ENCODE measurements around the gene ARID3A.
"Not testable (repeated sequence)": the region's sequence is repeated elsewhere in the genome, so short reads cannot be mapped to it uniquely, and the experiment has no call there.

The ARID3A gene

GRCh38 chr19:925526-926322 is at the start of gene ARID3A:
Gene ARID3A, plus strand, starts transcription at chr19:926035. Its CDS starts 3,494 bp downstream, at chr19:929529.
- Histone ChIP-seq H3K9ac (ENCODE audit: low read depth, low read length) (peak within 1 kb of the TSS; percentile 97), H3K4me1 (ENCODE audit: insufficient read depth, low read length) (peaks cover 3% of the 10 kb centered on the region; the same call in 1 of the 2 replicates), H3K9me3 (ENCODE audit: control insufficient read depth, insufficient read depth, low read length) (no peaks in the 10 kb centered on the region), H3K36me3 (ENCODE audit: insufficient read depth, low read length) (no peaks in the 10 kb centered on the region)

- Histone ChIP-seq H3K4me1 (ENCODE audit: insufficient read depth, low read length) (no peaks in the 10 kb centered on the region; the same call in 1 of the 2 replicates), H3K36me3 (ENCODE audit: insufficient read depth, low read length) (no peaks in the 10 kb centered on the region), H3K9me3 (ENCODE audit: control insufficient read depth, insufficient read depth, low read length) (no peaks in the 10 kb centered on the region), H3K9ac (ENCODE audit: low read depth, low read length) (no peak overlapping the region)
Observed at GRCh38 chr19:876089-876488, 49.7 kb upstream of the ARID3A start.

- Histone ChIP-seq H3K9me3 (ENCODE audit: control insufficient read depth, insufficient read depth, low read length) (no peaks in the 10 kb centered on the region), H3K36me3 (ENCODE audit: insufficient read depth, low read length) (no peaks in the 10 kb centered on the region), H3K4me1 (ENCODE audit: insufficient read depth, low read length) (no peaks in the 10 kb centered on the region; the same call in 1 of the 2 replicates), H3K9ac (ENCODE audit: low read depth, low read length) (no peak overlapping the region)
Observed at GRCh38 chr19:876780-877314, 49.0 kb upstream of the ARID3A start.

GRCh38 chr19:877992-878660 is 47.7 kb upstream of the ARID3A start:
- not testable (repeated sequence) for H3K9me3 ChIP-seq (ENCODE audit: control insufficient read depth, insufficient read depth, low read length); H3K9ac ChIP-seq (ENCODE audit: low read depth, low read length); H3K4me1 ChIP-seq (ENCODE audit: insufficient read depth, low read length); H3K36me3 ChIP-seq (ENCODE audit: insufficient read depth, low read length)

GRCh38 chr19:878751-879561 is 46.9 kb upstream of the ARID3A start:
- not testable (repeated sequence) for H3K9me3 ChIP-seq (ENCODE audit: control insufficient read depth, insufficient read depth, low read length); H3K4me1 ChIP-seq (ENCODE audit: insufficient read depth, low read length); H3K9ac ChIP-seq (ENCODE audit: low read depth, low read length); H3K36me3 ChIP-seq (ENCODE audit: insufficient read depth, low read length)

GRCh38 chr19:879711-880438 is 46.0 kb upstream of the ARID3A start:
- H3K9me3 ChIP-seq (ENCODE audit: control insufficient read depth, insufficient read depth, low read length) = no peaks in the 10 kb centered on the region
- no peaks in the 10 kb centered on the region for H3K36me3 ChIP-seq (ENCODE audit: insufficient read depth, low read length)
- H3K4me1 ChIP-seq (ENCODE audit: insufficient read depth, low read length) = no peaks in the 10 kb centered on the region; the same call in 1 of the 2 replicates

GRCh38 chr19:881385-882071 is 44.3 kb upstream of the ARID3A start:
- Histone ChIP-seq H3K9me3 (ENCODE audit: control insufficient read depth, insufficient read depth, low read length) (no peaks in the 10 kb centered on the region), H3K4me1 (ENCODE audit: insufficient read depth, low read length) (no peaks in the 10 kb centered on the region; the same call in 1 of the 2 replicates), H3K9ac (ENCODE audit: low read depth, low read length) (no peak overlapping the region), H3K36me3 (ENCODE audit: insufficient read depth, low read length) (no peaks in the 10 kb centered on the region; the same call in 1 of the 2 replicates)

More at GRCh38 chr19:879711-880438, 46.0 kb upstream of the ARID3A start:
- H3K9ac ChIP-seq (ENCODE audit: low read depth, low read length) = no peak overlapping the region

- Histone ChIP-seq H3K4me1 (ENCODE audit: insufficient read depth, low read length) (no peaks in the 10 kb centered on the region; the same call in 1 of the 2 replicates), H3K36me3 (ENCODE audit: insufficient read depth, low read length) (no peaks in the 10 kb centered on the region; the same call in 1 of the 2 replicates), H3K9ac (ENCODE audit: low read depth, low read length) (no peak overlapping the region), H3K9me3 (ENCODE audit: control insufficient read depth, insufficient read depth, low read length) (no peaks in the 10 kb centered on the region)
Observed at GRCh38 chr19:882871-883497, 42.9 kb upstream of the ARID3A start.

GRCh38 chr19:883661-884211 is 42.1 kb upstream of the ARID3A start:
- H3K36me3 ChIP-seq (ENCODE audit: insufficient read depth, low read length) = no peaks in the 10 kb centered on the region; the same call in 1 of the 2 replicates
- no peaks in the 10 kb centered on the region; the same call in 1 of the 2 replicates for H3K4me1 ChIP-seq (ENCODE audit: insufficient read depth, low read length)
- no peak overlapping the region for H3K9ac ChIP-seq (ENCODE audit: low read depth, low read length)
- no peaks in the 10 kb centered on the region for H3K9me3 ChIP-seq (ENCODE audit: control insufficient read depth, insufficient read depth, low read length)

GRCh38 chr19:884420-885211 is 41.2 kb upstream of the ARID3A start:
- H3K36me3 ChIP-seq (ENCODE audit: insufficient read depth, low read length) = no peaks in the 10 kb centered on the region; the same call in 1 of the 2 replicates
- no peak overlapping the region for H3K9ac ChIP-seq (ENCODE audit: low read depth, low read length)

GRCh38 chr19:885536-886224 is 40.2 kb upstream of the ARID3A start:
- no peaks in the 10 kb centered on the region; the same call in 1 of the 2 replicates for H3K4me1 ChIP-seq (ENCODE audit: insufficient read depth, low read length)
- H3K9me3 ChIP-seq (ENCODE audit: control insufficient read depth, insufficient read depth, low read length) = no peaks in the 10 kb centered on the region
- no peaks in the 10 kb centered on the region; the same call in 1 of the 2 replicates for H3K36me3 ChIP-seq (ENCODE audit: insufficient read depth, low read length)
- H3K9ac ChIP-seq (ENCODE audit: low read depth, low read length) = no peak overlapping the region

More at GRCh38 chr19:884420-885211, 41.2 kb upstream of the ARID3A start:
- Histone ChIP-seq H3K9me3 (ENCODE audit: control insufficient read depth, insufficient read depth, low read length) (no peaks in the 10 kb centered on the region), H3K4me1 (ENCODE audit: insufficient read depth, low read length) (no peaks in the 10 kb centered on the region; the same call in 1 of the 2 replicates)
